M059J (cell line): ENCODE results near the gene CXADR. TPM values are rescaled to one million over a fixed set of nuclear protein-coding genes. Genes with fewer than 3 reads are reported as not detected.

ENCODE experiments used
- DNase-seq: peaks from one replicate; pipeline ENCODE4 v3.0.0-alpha.2; 2012; ENCODE audit warnings: low read depth
- total RNA-seq: library from RNA; depleted of rRNA; stranded (reverse); fragments of >200 nt; shearing (Covaris generic); gene quantifications from 2 replicates; pipeline ENCODE4 v1.2.3, GENCODE V29; 2014

The CXADR gene
- total RNA-seq, 1 experiment from 2014 or later, result 24.1 TPM

DNA sequence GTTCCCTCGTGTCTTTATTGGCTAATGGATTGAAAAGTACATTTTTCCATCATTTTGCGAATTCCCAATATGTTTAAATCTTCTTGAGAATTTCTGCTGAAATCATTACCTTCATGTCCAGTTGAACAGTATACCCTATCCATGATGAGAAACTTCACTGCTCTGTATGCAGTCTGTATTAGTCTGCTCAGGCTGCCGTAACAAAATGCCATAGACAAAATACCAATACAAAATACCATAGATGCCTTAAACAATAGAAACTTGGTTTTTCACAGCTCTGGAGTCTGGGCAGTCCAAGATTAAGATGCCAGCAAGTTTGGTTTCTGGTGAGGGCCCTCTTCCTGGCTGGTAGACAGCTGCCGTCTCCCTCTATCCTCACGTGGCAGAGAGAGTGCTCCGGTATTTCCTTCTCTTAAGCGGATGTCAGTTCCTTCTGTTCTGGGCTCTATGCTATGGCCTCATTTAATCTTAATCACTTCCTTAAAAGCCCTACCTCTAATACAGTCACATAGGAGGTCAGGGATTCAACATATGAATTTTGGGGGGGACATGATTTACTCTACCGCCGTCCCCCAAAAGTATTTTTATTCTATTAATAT lies 27.0 kb downstream of the CXADR start:
- no peak for DNase-seq

DNA sequence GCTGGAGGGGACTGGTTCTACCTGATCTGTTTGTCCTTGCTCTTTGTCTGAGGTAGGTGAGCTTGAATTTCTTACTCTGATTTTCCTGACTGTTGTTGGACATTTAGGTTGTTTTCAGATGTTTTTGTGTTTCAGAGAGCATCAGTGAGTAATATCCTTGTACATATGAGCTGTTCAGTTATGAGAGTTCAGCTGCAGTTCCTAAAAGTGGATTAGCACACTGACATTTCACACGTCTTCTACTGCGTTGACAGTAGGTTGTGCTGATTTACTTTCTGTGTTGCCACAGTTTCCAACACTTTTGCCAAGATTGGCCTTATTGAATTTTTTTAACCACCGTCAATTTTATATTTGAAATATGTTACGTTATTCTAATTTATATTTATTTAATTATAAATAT lies 27.7 kb downstream of the CXADR start:
- no peak for DNase-seq

DNA sequence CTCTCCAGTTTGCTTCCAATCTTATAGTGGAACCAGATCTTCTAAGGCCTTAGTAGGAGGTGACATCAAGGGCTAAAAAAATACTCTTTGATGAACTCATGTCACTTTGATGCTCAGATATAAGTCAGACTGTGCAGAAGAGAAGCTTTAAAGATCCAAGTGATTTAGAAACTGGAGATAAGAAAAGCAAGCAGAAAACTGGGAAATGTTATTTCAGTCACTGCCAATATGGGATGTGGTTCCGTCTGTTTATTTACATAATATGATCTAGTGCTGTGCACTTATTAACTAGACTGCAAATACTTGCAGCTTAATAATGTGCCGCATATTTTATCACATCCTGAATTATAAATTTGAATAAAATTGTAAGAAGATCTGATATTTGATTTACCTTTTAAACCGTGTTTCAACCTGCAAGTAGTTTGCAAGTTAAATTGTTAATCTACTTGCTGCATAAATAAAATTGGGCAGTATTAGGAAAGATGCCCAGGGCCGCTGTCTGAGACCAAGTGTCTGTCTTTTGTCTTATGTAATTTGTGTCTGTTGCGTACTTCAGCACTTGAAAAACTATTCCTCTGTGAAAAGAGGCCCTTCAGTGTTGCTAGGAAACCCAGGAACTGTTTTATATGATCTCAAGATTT lies 29.6 kb downstream of the CXADR start:
- DNase-seq, result peak; percentile 8

DNA sequence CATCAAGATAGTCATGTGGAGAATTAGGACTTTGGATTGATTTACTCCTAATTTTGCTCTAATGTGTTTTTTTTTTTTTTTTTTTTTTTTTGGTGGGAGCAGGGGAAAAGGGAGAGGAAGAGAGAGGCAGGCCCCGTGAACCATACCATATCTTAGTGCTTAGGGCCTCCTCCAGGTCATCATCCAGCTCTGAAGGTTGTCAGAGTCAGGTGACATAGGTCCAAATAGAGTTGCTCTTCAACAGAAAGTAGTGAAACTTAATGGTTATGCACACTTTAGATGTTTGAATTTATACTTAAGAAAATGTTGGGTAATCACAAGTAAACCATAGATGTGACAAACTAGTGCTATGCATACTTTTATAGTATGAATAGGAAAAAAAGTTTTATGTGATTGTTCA lies 32.2 kb downstream of the CXADR start:
- DNase-seq, result no peak

DNA sequence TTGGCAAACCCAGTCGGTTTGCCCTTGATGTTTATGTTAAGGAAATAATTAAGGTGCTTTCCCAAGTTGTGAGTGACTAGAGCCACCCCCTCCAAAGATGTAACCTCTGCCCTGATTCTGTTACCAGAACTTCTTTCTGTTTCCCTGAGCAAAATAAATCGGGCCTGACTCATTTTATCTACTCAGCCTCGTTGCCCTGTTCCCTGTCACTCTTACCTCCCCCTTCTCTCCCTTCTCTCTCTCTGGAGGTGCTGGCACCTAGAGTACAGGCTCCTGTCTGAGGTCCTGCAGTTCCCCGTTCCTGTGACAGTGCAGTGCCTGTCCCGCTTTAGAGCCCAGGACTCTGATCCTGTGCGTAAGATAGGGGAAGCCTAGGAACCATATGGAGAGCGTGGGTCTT lies 35.4 kb downstream of the CXADR start:
- peak; percentile 56 for DNase-seq

DNA sequence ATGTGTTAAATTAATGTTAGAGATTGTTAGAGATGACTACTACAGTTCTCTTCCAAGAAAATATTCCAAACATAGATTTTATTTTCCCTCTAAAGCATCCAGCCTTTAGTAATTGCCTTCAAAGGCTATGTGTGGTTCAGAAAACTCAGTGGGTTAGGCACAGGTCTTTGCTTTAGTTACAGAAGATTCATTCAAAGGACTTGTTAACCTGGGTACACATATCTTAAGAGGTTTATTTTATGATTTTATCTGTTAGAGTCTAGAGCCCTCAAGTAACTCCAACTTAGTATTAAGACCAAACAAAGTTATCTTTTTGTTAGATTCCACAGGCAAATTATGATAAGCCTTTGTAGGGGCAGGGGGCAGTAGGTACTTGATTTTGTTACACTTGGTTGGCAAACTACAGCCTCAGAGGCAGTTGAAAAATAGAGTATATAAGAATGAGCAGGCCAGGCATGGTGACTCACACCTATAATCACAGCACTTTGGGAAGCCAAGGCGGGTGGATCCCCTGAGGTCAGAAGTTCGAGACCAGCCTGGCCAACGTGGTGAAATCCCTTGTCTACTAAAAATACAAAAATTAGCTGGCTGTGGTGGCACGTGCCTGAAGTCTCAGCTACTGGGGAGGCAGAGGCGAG lies 37.9 kb downstream of the CXADR start:
- peak; percentile 49 for DNase-seq

DNA sequence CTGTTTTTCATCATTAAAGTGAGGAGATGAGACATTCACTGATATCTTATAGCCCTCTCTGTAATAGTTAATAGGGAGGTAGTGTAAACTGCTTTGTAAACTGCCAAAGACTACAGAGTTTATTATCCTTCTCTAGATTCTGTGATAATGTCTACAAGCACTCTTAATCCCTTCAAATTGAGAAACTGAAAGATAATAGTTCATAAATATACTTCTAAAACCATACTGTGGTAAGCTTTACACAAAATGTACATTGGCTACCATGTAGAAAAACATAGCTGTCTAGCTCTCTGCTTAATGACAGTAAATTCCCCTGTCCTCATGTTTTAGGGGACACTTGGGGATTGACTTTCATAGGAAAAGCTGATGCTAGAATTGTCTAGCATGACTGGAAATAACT lies 39.6 kb downstream of the CXADR start:
- DNase-seq, result no peak

DNA sequence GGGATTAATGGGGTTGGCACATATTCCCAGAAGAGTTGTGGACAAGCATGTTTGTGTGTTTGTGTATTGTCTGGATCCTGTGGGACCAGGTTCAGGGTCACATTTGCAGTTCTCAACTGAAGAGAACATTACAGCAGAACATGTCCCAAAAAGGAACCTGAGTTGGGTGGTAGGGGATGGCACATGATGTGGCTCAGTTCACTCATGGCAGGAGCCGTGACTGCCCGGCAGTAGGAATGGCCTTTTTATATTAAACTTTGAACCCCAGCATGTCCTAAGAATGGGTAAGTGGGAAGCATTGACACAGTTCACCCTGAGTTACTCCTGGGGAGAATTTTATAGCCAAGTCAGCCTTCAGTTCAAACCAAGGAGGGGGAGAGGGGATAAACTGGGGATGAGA lies 41.3 kb downstream of the CXADR start:
- DNase-seq, result no peak

DNA sequence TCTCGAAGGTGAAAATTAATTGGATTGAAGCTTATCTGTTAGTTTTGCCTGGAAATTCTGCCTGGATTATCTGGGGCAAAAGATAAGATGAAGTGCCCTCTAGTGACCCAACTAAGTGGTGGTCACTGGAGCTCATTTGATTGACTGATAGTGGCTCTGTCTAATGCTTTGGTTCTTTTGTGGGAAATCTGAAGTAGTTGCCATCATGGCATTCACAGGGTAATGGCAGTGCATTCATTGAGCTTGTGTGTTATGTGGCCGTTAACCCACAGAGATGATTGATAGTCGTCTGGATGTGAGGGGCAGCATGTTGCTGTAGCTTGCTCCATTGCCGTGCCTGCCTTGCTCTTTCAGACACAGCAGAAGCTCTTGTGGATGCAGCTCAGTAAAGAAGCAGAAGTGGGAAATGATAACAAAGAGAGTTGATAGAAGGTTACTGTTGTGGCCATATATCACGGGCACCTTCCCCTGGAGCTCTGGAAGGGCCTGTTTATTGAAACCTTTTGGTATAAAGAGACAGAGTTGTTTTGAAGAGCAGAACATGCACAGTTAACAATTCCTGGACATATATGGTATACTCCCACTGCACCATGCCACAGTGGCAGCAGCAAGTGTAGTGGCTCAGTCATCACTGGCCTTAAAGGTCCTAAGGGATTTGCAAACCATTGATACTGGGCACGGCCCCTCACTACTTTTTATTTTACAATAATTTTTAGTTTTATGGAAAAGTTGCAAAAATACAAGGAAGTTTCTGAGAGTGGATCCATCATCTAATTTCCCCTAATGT lies 42.0 kb downstream of the CXADR start:
- peak; percentile 42 for DNase-seq

DNA sequence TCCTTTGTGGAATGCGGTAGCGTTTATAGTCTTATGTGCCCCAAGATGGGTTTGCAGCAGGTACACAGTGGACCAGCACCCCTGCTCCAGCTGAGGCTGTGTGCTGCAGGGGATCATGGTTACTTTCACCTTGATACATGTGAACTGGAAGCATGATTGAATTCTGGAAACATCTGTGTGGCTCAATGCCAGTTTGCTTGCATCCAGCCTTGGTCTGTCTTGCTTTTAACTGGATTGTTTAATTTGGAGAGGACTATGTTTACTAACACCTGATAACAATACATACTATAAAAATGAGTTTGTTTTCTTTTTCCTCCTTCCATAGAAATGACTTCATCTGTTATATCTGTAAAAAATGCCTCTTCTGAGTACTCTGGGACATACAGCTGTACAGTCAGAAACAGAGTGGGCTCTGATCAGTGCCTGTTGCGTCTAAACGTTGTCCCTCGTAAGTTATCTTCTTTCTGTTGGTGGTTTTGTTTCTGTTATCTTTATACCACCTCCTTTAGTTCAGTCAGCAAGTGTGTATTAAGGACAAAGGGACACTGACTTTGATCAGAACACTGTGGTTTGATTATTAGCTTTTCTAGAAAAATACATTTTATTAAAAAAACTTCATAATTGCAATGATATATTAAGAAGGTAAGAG lies 47.7 kb downstream of the CXADR start:
- DNase-seq, result no peak

DNA sequence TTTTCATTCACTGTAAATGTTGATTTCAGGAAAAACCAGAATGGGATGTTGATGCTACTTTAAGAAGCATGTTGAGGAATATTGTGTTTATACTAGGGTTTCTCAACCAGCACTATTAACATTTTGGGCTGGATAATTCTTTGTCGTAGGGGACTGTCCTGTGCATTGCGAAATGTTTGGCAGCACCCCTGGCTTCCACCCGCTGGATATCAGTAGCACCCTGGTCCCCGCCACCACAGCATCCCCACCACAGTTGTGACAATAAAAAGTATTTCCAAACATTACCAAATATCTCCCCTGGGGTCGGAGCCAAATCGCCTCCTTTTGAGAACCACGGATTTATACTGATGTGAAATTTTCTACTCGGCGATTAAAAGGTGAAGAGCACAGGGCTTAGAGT lies 57.9 kb downstream of the CXADR start:
- no peak for DNase-seq

DNA sequence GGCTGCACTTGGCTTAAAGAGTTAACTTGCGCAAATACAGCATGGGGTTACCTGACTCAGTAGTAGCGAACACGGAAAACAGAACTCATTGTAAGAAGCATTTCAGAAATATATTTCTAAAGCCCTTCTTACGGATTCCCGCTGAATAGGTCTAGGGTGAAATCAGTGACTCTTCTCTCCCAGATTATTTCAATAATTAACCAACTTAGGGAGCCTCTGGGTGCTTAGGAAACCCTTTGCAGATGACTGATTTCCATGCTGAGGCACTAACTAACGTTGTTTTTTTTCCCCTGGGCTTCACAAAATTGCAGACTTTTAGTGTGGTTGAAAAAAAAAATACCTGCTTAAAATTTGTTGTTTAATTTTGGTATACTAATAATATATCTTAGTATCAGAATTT lies 59.6 kb downstream of the CXADR start:
- no peak for DNase-seq

DNA sequence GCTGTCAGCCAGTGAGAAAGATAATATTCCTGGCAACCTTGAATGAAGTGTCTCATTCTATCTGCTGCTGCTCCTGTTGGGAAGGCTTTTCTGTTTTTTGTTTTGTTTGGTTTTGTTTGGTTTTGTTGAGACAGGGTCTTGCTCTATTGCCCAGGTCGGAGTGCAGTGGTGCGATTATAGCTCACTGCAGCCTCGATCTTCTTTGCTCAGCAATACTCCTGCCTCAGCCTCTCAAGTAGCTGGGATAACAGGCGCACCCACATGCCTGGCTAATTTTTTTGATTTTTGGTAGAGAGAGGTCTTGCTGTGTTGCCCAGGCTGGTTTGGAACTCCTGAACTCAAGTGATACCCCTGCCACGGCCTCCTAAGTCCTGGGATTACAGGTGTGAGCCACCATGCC lies 62.2 kb downstream of the CXADR start:
- DNase-seq, result no peak

DNA sequence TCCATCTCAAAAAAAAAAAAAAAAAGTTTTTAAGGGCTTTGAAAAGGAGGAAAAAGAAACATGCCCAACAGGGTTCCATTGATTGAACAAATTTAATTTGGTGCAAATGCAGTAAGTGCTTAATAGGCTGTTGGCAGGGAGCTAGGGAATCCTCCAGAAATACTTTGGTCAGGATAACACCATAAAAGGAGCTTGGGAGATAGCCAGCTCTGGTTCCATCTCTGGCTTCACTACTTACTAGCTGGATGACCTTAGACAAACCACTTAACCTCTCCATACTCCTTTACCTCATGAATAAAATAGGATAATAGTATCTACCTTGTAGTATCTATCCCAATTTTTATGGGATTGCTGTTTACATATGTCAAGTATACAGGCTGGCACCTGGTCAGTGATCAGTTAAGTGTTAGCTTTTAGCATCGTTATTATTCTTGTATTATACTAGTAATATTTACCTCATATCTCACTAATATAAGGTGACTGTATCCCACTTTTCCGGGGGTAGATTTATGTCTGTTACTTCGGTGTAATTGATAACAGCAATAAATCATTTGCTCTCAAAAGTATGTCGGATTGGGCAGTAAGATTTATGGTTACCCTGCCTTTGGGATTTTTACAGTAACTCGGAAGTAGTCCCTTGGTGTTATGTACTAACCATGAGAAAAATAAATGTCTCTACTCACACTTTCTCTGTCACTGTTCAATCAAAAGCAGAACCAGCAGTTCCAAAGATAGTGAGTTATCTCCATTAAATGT lies 63.4 kb downstream of the CXADR start:
- peak; percentile 19 for DNase-seq

DNA sequence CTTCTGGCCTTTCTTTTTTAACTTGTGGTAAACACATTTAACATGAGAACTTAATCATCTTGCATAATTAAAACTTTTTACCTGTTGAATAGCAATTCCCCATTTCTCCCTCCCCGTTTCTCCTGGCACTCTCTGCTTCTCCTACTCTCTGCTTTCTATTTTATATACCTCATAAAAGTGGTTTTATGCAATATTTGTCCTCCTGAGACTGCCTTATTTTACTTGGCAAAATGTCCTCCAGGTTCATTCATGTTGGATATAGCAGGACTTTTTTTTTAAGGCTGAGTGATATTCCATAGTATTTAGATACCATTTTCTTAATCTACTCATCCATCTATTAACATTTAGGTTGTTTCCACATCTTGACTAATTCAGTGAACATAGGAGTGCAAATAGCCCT lies 64.9 kb downstream of the CXADR start:
- DNase-seq, result no peak

DNA sequence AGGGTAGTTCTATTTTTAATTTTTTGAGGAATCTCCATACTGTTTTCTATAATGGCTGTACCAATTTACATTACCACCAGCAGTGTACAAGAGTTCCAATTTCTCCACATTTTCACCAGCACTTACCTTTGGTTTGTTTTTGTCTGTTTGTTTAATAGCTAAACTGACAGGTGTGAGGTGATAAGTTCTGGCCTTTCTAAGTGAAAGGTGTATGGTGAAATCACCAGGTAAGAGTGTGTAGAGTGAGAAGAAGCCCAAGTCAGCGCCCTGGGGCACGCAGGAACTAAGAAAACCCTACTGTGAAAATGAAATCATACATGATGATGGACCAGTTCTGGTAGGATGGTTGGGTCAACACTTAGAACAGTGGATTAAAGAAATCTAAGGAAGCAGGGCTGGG lies 65.3 kb downstream of the CXADR start:
- no peak for DNase-seq

DNA sequence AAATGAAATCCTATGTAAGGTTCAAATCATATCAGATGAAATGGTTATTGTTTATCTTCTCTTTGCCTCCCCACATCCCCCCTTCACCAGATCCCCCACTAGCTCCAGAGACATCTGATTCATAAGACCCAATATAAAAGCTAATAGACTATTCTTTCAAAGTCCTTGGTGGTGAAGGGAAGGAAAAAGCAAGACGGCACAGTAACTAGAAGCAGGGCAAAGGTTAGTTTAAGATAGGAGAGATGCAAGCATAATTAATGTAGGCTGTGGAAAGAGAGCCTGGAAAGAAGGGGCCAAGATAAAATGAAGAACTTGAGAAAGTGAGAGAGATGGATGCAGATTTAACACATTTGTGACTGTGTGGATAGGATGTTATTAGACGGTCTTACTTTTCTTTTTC lies 66.0 kb downstream of the CXADR start:
- no peak for DNase-seq

DNA sequence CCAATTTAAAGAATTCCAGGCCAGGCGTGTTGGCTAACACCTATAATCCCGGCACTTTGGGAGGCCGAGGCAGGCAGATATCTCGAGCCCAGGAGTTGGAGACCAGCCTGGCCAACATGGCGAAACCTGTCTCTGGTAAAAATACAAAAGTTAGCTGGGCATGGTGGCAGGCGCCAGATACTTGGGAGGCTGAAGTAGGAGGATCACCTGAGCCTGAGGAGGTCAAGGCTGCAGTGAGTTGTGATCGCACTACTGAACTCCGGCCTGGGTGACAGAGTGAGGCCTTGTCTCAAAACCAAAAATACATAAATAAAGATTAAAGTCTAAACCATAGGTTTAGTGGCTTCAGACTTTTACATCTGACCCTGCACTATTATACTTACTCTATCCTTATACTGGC lies 67.5 kb downstream of the CXADR start:
- DNase-seq, result no peak

DNA sequence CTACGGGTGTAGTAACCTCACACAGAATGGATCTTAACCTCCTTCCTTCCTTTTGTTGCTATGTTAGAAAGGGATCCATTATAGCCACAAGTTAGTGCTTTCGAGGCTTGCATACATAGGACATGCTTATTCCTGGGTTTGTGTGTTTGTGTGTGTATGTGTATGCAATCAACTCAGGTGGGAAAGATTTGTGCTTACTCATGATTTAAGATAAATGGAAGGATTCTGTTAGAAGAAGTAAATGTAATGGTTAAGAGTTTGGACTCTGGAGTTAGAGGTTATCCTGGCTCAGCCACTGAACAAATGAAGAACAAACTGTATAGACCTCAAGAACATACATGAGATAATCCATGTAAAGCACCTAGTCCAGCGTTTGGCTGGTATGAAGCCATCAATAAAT lies 71.1 kb downstream of the CXADR start:
- DNase-seq, result no peak

DNA sequence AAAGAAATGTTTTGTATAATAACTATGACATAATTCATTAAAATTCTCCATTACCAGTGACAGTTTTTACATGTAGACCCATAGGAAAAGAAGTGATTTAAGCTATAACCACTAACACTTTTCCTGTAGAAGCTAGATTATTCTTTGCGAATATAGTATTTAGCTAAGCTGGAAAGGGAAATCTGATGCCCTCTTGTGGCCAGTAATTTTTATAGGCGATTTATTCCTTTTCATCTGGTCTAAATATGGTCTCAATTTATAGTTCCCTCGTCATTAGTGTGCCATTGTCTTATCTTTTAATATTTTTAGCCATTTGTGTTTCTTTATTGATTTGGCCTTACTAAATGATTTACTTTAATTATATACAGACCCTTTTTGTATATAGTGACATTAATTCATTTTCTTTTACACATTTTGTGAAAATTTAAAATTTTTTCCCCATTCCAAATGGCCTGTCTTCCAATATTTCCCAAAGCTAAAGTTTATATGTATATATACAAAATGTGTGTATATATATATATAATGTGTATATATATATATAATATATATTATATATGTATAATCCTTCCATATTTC lies 73.1 kb downstream of the CXADR start:
- peak; percentile 65 for DNase-seq

DNA sequence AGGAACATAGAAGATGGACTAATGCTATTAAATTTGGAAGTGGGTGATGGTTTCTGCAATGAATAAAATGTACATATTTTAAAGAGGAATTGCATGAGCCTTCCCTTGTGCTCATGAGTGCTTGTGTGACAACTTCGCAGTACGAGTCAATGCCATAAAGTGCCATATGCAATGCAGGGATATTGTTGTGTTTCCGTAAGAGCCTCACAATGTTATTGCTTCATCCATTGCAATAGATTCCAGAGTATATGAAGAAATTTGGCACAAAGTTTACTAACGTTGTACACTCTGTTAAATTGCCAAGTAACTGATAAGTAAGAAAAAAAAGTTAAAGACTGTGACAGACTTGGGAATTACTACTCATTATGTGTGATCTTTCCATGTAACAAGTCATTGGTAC lies 77.6 kb downstream of the CXADR start:
- no peak for DNase-seq
